Gastrocnemius medialis (tissue), 4 donors: ENCODE data around the gene OTOG. TPM values are rescaled to one million over a fixed set of nuclear protein-coding genes. Genes with fewer than 3 reads are reported as not detected.

ENCODE experiments used
- ATAC-seq, 2 donors: fragments of 150-250 bp; one replicate each; pipeline ENCODE4 v1.9.1; 2016
- DNase-seq, 2 donors: peaks; one replicate each; pipeline ENCODE4 v3.0.0-alpha.2; 2019
- H3K27ac ChIP-seq, 4 donors: fragments of 200-600 bp; sonication (generic); 1 replicate in 1 of 4; 2 replicates in 3 of 4; pipeline ENCODE4 v1.5.1; 2016 to 2018; ENCODE audit warnings: mild to moderate bottlenecking in 2 of 4, moderate library complexity in 1 of 4
- H3K27me3 ChIP-seq, 3 donors: fragments of 200-600 bp; sonication (generic) in 2 of 3; 1 replicate in 1 of 3; 2 replicates in 2 of 3; pipeline versions ENCODE4 v1.5.1 to v1.6.0; 2016 to 2019; ENCODE audit warnings: mild to moderate bottlenecking in 1 of 3, moderate library complexity in 1 of 3
- H3K36me3 ChIP-seq, 2 donors: fragments of 200-600 bp; sonication (generic) in 1 of 2; one replicate each; pipeline ENCODE4 v1.5.1; 2017 to 2018
- H3K4me1 ChIP-seq, 2 donors: fragments of 200-600 bp; sonication (generic) in 1 of 2; one replicate each; pipeline ENCODE4 v1.5.1; 2016 to 2017; ENCODE audit warnings: mild to moderate bottlenecking in 2 of 2
- H3K4me3 ChIP-seq, 4 donors: fragments of 200-600 bp; sonication (generic) in 3 of 4; 1 replicate in 1 of 4; 2 replicates in 3 of 4; pipeline ENCODE4 v1.5.1; 2016 to 2019; ENCODE audit warnings: mild to moderate bottlenecking in 2 of 4
- H3K9me3 ChIP-seq, 3 donors: fragments of 200-600 bp; sonication (generic) in 2 of 3; 1 replicate in 1 of 3; 2 replicates in 2 of 3; pipeline ENCODE4 v1.5.1; 2016 to 2019
- CTCF ChIP-seq, 5 experiments: fragments of 450-650 bp in 3 of 5; fragments of 200-600 bp in 2 of 5; sonication (generic) in 2 of 5; IDR thresholded peaks in 4 of 5; conservative IDR thresholded peaks in 1 of 5; 1 replicate in 4 of 5; 2 replicates in 1 of 5; pipeline ENCODE4 v1.5.1; 2016 to 2019; ENCODE audit warnings: antibody characterized with exemption in 5 of 5, mild to moderate bottlenecking in 3 of 5, moderate library complexity in 3 of 5
- POLR2A ChIP-seq, 2 donors: fragments of 450-650 bp; IDR thresholded peaks; one replicate each; pipeline ENCODE4 v1.6.1; 2017; ENCODE audit warnings: antibody characterized with exemption in 2 of 2, mild to moderate bottlenecking in 2 of 2, moderate library complexity in 2 of 2
- in situ Hi-C, 4 donors: fragments of 200-750 bp; cut with MboI; loops; one replicate each; pipeline versions ENCODE4 v1.15.0 to v1.8.0; 2017; ENCODE audit warnings: low sequenced_read_pairs in 4 of 4
- intact Hi-C: fragments of 100-400 bp; cut with DNase I; formaldehyde crosslinking; loops from one replicate; pipeline ENCODE4 v1.15.1; 2023; ENCODE audit warnings: low total_unique reads
- total RNA-seq, 4 donors: library from RNA; depleted of rRNA; stranded (reverse); fragments of >200 nt; gene quantifications; one replicate each; pipeline versions ENCODE4 v1.1.0 to v1.2.3, GENCODE V29; 2016

The OTOG gene
- total RNA-seq, 4 donors from 2014 or later: not detected

- ATAC-seq (no peak), DNase-seq (no peak)
- intact Hi-C loops: loop anchor here (1.0 to 10.0 kb wide), 4 partner anchors 123 to 379 kb away; no protein-coding TSS in a partner anchor
Observed at GRCh38 chr11:17599460-17599925, 52.4 kb downstream of the OTOG start.

GRCh38 chr11:17600316-17601255 is 53.5 kb downstream of the OTOG start:
- H3K27me3 ChIP-seq: no peaks in the 10 kb centered on the region
- no peaks in the 10 kb centered on the region for H3K9me3 ChIP-seq
- H3K4me3 ChIP-seq: no peak overlapping the region
- ATAC-seq (no peak), DNase-seq (no peak)
- TF ChIP-seq CTCF (IDR thresholded peaks at IDR 0.05 in 4 of 5, conservative IDR thresholded peaks at IDR 0.05 in 1 of 5) (no peak), POLR2A (IDR thresholded peaks at IDR 0.05) (no peak)
- intact Hi-C loops (loop anchor here (10.0 kb wide), 1 partner anchor 74 kb away; no protein-coding TSS in a partner anchor), in situ Hi-C loops (loop anchor here in 2 of 4 donors (5.0 kb wide), 1 partner anchor 122 kb away; no protein-coding TSS in a partner anchor)
- no peaks in the 10 kb centered on the region for H3K36me3 ChIP-seq
- H3K4me1 ChIP-seq: peaks cover 0 to 3% of the 10 kb centered on the region in 2 donors
- no peak overlapping the region for H3K27ac ChIP-seq

More at GRCh38 chr11:17599460-17599925, 52.4 kb downstream of the OTOG start:
- no peaks in the 10 kb centered on the region for H3K9me3 ChIP-seq
- in situ Hi-C loops: loop anchor here (5.0 to 10.0 kb wide), 5 partner anchors 128 to 385 kb away; partner anchors contain the start of gene KCNC1 (in 1 of the 4)
- no peak overlapping the region for H3K27ac ChIP-seq
- H3K36me3 ChIP-seq: no peaks in the 10 kb centered on the region
- peaks cover 0 to 3% of the 10 kb centered on the region in 2 donors for H3K4me1 ChIP-seq
- TF ChIP-seq CTCF (IDR thresholded peaks at IDR 0.05 in 4 of 5, conservative IDR thresholded peaks at IDR 0.05 in 1 of 5) (no peak), POLR2A (IDR thresholded peaks at IDR 0.05) (no peak)
- H3K27me3 ChIP-seq: no peaks in the 10 kb centered on the region
- H3K4me3 ChIP-seq: no peak overlapping the region

GRCh38 chr11:17601256-17601671 is 54.2 kb downstream of the OTOG start:
- Histone ChIP-seq H3K9me3 (no peaks in the 10 kb centered on the region), H3K27me3 (no peaks in the 10 kb centered on the region), H3K4me1 (peaks cover 3% of the 10 kb centered on the region in 2 donors), H3K27ac (no peak overlapping the region), H3K36me3 (no peaks in the 10 kb centered on the region), H3K4me3 (no peak overlapping the region)
- no peak for DNase-seq
- TF ChIP-seq POLR2A (IDR thresholded peaks at IDR 0.05): no peak
- TF ChIP-seq CTCF (IDR thresholded peaks at IDR 0.05 in 4 of 5, conservative IDR thresholded peaks at IDR 0.05 in 1 of 5): peak in 1 of 5 experiments; percentile 23
- in situ Hi-C loops: loop anchor here in 2 of 4 donors (5.0 kb wide), 1 partner anchor 121 kb away; no protein-coding TSS in a partner anchor
- no peak for ATAC-seq
- intact Hi-C loops: loop anchor here (10.0 kb wide), 1 partner anchor 74 kb away; no protein-coding TSS in a partner anchor

GRCh38 chr11:17601676-17602075 is 54.6 kb downstream of the OTOG start:
- H3K27ac ChIP-seq: no peak overlapping the region
- H3K9me3 ChIP-seq: no peaks in the 10 kb centered on the region
- peaks cover 3 to 7% of the 10 kb centered on the region in 2 donors for H3K4me1 ChIP-seq
- in situ Hi-C loops (loop anchor here in 2 of 4 donors (5.0 kb wide), 1 partner anchor 121 kb away; no protein-coding TSS in a partner anchor), intact Hi-C loops (loop anchor here (10.0 kb wide), 1 partner anchor 73 kb away; no protein-coding TSS in a partner anchor)
- H3K27me3 ChIP-seq: no peaks in the 10 kb centered on the region
- H3K36me3 ChIP-seq: no peaks in the 10 kb centered on the region
- H3K4me3 ChIP-seq: no peak overlapping the region
- ATAC-seq (no peak), DNase-seq (no peak)
- TF ChIP-seq POLR2A (IDR thresholded peaks at IDR 0.05) (no peak), CTCF (IDR thresholded peaks at IDR 0.05 in 4 of 5, conservative IDR thresholded peaks at IDR 0.05 in 1 of 5) (peak in 1 of 5 experiments; percentile 6)
